ENCODE data around the gene SESTD1.
"Not testable (repeated sequence)": the region's sequence is repeated elsewhere in the genome, so short reads cannot be mapped to it uniquely, and the experiment has no call there.

SESTD1 gene

DNA sequence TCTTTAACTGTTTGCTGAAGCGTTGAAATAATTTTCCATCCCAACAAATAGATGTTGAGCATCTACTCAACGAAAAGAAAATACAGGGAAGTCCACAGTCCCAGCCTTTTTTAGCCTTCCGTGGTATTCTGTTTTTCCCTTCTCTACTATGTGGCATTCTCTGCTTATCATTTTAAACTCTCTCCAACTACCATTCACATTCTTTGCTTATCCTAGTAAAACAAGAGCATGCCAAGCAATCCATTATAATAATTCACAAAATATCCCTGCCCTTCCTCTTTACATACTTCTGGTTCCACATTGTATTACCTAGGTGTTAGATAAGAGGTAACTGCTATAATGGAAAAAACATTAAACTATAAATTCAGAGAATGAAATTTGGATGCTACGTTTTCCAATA, 1.6 kb upstream of the SESTD1 start:
- no peak for DNase-seq (ENCODE audit: low read depth in 2 of 2)

DNA sequence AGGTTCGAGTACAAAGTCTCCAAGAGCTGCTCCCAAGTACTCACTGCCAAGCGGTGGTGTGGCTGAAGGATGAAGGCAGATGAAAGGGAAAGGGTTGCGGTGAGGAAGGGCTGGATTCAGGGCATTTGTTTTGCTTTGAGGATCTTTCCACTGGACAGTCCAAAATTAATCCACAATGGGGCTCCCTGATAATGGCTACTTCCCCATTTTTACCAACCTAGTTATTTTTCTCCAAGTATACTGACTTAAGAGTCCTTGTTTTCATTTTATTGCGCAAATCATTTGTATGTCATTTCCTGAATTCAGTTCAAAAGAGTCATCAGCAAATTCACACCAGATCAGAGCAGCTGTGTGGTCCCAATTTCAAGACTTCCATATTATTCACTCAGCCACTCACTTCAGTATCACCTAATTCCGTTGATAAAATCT, 464 bp upstream of the SESTD1 start:
- DNase-seq (ENCODE audit: low read depth in 2 of 2): no peak

DNA sequence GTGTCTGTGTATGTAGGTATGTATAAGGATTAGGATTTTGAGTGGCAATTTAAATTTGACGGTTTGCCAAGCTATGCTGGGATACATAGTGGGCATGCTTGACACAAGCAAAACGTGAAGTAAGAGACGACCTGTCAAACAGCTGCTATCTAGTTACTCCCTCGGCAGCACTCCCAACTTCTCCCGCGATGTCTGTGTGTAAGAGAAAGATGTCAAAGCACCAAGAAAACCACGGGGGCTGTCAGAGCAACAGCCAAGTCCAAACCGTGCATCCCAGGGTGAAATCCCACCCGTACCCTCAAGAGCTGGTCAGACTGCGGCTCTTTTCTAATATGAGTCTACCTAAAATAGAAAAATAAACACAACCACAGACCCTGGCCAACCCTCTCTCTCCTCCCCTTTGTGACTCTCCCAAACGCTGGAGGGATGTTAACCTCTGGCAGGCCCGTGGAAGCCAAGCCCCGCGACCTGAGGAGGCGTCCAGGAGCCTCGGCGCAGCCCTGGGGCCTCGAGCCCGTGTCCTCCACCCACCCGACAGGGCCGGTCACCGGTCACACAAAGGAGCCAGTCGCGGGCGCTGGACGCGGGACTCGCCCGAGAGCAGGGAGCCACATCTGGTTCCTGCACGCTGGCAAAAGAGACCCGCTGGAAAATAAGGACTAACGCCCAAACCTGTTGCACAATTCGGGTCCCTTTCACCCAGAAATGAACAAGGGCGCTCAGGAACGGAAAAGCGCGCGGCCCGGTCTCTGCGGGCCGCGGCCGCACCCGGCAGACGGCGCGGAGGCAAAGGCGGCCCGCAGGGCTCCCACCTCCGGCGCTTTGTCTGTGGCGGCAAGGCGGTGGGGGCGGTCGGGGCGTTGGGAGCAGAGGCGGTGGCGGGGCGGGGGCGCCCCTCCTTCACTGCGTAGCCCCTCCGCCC, 925 bp downstream of the SESTD1 start:
- DNase-seq (ENCODE audit: low read depth in 2 of 2): no peak

GRCh38 chr2:179263015-179263414, 1.6 kb downstream of the SESTD1 start:
- DNase-seq (ENCODE audit: low read depth in 2 of 2): no peak

- DNase-seq (ENCODE audit: low read depth in 2 of 2): no peak
These were observed 2.5 kb downstream of the SESTD1 start for GRCh38 chr2:179262077-179262660.

- no peak for DNase-seq (ENCODE audit: low read depth in 2 of 2)
These were observed 3.3 kb downstream of the SESTD1 start for GRCh38 chr2:179261151-179261825.

- DNase-seq (ENCODE audit: low read depth in 2 of 2): no peak
These were observed 4.4 kb downstream of the SESTD1 start for GRCh38 chr2:179260224-179260623.

- DNase-seq (ENCODE audit: low read depth in 2 of 2): no peak
These were observed 9.5 kb downstream of the SESTD1 start for GRCh38 chr2:179255129-179255528.

- no peak for DNase-seq (ENCODE audit: low read depth in 2 of 2)
These were observed 11.4 kb downstream of the SESTD1 start for GRCh38 chr2:179253226-179253625.

- no peak for DNase-seq (ENCODE audit: low read depth in 2 of 2)
These were observed 12.2 kb downstream of the SESTD1 start for GRCh38 chr2:179252423-179252822.

GRCh38 chr2:179251870-179252269, 12.8 kb downstream of the SESTD1 start:
- no peak for DNase-seq (ENCODE audit: low read depth in 2 of 2)

GRCh38 chr2:179250848-179251504, 13.7 kb downstream of the SESTD1 start:
- no peak for DNase-seq (ENCODE audit: low read depth in 2 of 2)

DNA sequence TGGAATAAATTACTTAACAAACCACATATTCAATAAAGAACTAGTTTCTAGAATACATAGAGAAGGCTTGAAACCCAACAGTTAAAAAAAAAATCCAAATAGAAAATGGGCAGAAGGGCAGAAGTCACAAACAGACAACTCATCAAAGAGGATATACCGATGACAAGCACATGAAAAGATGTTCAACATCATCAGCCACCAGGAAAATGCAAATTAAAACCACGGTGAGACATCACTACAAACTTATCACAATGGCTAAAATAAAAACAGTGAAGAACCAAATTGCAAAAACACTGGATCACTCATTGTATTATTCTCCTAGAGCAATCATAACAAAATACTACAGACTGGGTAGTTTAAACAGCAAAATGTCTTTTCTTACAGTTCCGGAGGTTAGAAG, 14.5 kb downstream of the SESTD1 start:
- DNase-seq (ENCODE audit: low read depth in 2 of 2): no peak

- no peak for DNase-seq (ENCODE audit: low read depth in 2 of 2)
These were observed 16.6 kb downstream of the SESTD1 start for GRCh38 chr2:179248024-179248348.

GRCh38 chr2:179247318-179248023, 17.2 kb downstream of the SESTD1 start:
- no peak for DNase-seq (ENCODE audit: low read depth in 2 of 2)

- not testable (repeated sequence) for DNase-seq (ENCODE audit: low read depth in 2 of 2)
These were observed 18.8 kb downstream of the SESTD1 start for GRCh38 chr2:179245843-179246242.

GRCh38 chr2:179243046-179243445, 21.6 kb downstream of the SESTD1 start:
- no peak for DNase-seq (ENCODE audit: low read depth in 2 of 2)

DNA sequence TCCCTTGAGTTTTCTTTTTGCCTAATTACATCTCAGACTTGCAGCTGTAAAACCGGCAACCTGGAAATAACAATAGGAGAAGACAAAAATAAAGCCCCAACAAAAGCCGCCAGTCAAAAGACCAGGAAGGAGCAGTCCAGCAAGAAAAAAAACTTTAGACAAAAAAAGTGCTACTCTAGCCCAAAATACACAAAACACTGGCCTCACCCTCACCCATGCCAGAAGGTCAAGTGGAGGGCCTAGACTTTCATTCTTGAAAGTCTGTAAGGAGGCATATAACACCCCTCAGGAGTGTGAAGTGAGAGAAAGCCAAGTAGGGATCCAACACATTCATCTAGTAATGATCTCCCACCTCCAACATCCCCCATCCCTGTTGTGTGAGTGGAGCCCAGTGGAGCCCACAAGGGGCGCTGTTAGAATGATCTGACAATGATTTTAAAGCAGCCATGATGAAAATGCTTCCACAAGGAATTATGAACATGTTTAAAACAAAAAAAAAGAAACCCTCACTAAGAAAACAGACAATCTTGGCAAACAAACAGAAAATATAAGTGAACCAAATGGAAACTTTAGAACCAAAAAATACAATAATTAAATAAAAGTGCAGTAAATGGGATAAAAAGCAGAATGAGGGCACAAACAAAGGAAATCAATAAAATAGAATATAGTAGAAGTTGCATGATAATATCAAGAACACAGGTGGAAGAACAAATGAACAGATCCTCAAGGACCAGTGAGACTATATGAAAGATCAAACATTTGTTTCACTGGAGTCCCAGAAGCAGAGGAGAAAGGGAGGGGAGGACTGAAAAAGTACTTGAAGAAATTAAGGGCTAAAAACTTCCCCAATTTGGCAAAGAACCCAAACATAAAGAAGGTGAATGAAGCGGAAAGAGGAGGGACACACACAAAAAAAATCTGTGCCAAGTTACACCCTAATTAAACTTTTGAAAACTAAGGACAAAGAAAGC, 23.9 kb downstream of the SESTD1 start:
- DNase-seq (ENCODE audit: low read depth in 2 of 2): no peak

DNA sequence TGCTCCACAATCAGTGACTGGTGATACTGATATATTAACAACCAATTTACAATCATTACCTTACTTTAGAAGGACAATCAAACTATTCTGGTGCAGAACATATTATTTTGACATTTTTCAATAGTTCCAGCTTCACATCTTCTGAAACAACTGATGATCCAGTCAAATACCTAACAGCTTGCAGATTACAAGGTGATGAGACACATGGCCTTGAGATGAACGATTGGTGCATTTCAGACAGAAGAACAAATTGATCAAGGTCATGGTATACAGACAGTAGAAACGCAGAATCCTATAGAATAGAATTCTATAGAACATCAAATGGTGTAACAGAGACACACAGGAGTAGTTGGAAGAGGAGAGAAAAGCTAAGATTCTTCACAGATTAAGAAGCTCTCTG, 24.8 kb downstream of the SESTD1 start:
- DNase-seq (ENCODE audit: low read depth in 2 of 2): no peak

DNA sequence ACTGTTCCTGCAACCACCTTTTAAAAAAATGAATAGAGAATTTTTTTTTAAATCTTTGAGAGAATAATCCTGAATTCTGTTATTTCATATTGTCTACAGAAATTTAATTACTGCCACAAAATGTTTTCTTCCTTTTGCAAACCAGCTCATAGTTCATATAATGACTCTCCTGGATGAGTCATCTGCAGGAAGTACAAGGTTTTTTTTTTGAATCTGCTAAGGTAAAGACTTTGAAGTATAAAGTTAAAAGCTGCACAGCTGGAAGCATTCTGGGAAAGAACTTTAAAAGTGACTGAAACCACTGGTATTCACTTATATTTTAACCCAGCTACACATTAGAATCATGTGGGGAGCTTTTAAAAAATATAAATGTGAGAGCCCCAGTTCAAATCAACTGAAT, 25.4 kb downstream of the SESTD1 start:
- no peak for DNase-seq (ENCODE audit: low read depth in 2 of 2)

GRCh38 chr2:179238027-179238426, 26.6 kb downstream of the SESTD1 start:
- no peak for DNase-seq (ENCODE audit: low read depth in 2 of 2)
